NCI-H1092 (cell line): ENCODE data around the gene ZNF287.
"Not testable (repeated sequence)": the region's sequence is repeated elsewhere in the genome, so short reads cannot be mapped to it uniquely, and the experiment has no call there.

ENCODE experiments used
- DNase-seq: peaks from one replicate; lab custom pipeline; 2025; lab: John Stamatoyannopoulos, UW

ZNF287 gene

DNA sequence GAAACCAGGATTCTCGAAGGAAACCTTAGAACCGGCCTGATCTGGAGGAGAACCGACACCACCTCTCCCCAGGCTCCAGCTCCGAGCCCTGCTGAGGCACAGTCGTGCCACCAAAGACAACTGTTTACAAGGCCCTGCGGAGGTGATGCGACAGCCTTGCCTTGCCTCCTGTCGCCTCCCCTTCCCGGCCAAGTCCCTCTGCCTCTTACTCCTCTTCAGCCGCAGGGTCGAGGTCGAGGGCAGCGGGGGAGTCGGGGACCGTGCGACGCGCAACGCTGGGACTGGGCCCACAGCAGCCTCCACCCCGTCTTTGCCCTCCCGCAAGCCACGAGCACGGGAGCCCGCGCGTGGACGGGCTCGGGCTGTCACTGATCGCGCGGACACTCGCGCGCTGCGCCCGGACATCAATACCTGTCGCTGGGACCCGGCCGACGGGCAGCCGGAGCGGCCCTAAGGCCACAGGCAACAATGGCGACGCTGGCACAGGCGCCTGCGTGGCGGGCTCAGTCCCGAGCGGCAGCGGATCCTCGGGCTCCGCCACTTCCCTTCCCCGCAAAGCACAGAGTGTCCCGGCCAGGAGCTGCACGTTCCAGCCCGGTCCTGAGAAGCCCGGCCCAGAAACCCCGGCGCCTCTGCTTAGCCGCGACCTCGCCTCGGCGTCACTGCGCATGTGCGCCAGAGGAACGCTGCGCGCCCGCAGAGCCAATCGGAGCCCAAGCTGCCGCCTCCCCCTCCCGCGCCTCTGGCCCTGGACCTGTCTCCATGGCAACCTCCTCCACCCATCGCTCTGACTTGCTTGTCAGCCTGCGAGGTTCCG, at the start of gene ZNF287:
Gene ZNF287 (minus strand): TSS at position 664 of the 817 bp plus-strand sequence. CDS start 1,473 bp downstream, outside the sequence.
- DNase-seq, result peak; percentile 84

DNA sequence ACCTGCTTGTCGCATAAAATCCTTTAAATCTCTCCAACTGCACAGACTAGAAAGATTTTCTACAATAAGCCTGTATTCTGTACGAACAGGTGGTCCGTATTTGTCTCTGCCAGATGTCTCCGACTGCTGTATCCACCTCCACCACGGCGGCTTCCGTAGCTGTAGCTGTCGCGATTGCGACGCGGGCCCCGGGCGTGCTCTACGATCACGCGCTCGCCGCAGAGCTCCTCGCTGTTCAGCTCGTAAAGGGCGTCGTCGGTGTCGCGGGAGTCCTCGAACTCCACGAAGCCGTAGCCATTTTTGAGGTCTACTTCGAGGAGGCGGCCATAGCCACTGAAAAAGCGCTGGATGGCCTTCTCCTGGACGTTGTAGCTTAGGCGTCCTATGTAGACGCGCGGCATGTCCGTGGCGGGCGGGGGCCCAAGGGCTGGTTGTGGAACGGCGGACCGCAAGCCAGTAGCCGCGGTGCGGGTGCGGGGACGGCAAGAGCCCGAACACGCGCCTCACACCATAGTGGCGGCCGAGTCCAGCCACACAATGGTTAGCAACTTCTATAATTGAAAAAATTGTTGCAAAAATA, 48.6 kb upstream of the ZNF287 start:
- no peak for DNase-seq

DNA sequence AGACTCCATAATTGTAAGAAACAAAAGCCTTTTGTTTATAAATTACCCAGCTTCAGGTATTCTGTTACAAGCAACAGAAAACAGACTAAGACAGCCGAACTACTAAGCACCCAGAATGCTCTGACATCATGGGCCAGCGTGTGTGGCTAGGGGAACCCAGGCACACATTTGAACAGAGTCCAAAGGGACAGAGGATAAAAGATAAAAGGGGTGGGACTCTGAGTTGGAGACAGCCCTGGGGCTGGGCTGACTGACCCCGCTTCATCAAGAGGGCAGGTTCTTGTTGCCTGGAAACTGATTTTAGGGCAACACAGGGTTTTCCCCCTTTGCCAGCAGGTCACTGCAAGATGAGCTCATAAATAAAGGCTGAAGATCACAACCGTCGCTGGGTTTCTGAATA, 30.5 kb upstream of the ZNF287 start:
- DNase-seq, result no peak

DNA sequence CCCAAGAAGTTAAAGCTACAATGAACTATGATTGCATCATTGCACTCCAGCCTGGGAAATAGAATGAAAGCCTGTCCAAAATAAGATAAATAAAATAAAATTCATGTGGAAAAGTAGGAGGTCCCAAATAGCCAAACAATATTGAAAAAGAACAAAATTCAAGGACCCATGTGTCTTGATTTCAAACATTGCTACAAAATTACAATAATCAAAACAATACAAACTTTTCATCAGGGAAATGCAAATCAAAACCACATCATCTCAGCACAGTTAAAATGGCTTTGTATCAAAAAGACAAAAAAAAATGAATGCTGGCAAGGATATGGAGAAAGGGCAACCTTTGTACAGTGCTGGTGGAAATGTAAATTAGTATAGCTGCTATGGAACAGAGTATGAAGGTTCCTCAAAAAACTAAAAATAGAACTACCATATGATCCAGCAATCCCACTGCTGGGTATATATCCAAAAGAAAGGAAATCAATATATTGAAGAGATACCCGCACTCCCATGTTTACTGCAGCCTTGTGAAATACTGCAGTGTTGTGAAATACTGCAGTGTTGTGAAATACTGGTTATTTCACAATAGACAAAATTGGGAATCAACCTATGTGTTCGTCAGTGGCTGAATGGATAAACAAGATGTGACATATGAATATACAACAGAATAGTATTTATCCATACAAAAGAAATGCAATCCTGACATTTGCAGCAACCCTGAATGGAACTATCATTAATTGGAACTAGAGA, 24.5 kb upstream of the ZNF287 start:
- DNase-seq, result no peak

DNA sequence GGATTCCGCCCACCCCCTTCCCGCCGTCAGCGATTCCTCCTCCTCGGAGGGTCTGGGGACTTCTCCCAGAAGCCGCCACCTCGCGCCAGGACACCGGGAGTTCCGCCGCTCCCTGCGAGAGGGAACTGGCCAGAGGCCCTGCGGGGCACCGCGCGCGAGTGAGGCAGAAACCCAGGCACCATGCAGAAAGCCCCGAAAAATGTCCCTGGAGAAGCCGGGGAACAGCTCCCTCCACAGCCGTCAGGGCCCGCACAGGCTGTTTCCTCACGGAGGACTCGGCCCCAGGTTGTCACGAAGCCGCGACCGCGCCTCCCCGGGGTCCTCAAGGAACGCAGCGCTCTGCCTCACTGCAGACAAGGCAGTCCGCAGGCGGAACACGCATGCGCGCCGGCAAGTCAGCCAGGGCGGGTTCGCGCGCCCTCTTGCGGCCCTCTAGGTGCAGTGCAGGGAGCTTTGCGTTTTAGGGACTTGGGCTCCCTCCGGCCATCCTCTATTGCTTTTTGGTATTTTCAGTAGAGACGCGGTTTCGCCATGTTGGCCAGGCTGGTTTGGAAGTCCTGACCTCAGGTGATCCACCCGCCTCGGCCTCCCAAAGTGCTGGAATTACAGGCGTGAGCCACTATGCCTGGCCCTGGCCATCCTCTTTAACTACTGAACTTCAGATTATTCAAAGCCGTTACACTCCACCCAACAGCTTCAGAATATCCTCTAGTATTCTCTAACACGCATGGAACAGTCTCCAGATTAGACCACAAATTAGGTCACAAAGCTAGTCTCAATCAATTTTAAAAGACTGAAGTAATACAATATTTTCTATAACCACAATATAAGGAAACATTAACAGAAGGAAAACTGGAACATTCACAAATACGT, 20.3 kb upstream of the ZNF287 start:
- peak; percentile 79 for DNase-seq

DNA sequence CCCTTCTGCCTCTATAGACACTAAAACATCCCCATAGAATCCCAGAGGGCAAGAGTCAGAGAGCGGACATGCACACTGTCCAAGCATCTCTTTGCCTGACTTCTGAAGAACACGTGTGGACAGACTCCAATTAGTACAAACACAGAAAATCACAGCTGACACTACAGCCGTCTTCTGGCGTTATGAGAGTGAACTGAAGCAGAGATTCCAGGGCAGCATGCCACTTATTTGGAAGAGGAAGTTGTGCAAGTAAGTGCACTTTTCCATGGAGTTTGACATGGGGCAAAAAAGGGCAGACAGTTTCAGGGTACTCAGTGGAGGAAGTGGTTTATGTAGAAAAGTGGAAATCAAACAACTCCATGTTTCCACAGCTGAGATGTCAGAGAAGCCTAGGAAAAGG, 16.8 kb upstream of the ZNF287 start:
- DNase-seq, result no peak

DNA sequence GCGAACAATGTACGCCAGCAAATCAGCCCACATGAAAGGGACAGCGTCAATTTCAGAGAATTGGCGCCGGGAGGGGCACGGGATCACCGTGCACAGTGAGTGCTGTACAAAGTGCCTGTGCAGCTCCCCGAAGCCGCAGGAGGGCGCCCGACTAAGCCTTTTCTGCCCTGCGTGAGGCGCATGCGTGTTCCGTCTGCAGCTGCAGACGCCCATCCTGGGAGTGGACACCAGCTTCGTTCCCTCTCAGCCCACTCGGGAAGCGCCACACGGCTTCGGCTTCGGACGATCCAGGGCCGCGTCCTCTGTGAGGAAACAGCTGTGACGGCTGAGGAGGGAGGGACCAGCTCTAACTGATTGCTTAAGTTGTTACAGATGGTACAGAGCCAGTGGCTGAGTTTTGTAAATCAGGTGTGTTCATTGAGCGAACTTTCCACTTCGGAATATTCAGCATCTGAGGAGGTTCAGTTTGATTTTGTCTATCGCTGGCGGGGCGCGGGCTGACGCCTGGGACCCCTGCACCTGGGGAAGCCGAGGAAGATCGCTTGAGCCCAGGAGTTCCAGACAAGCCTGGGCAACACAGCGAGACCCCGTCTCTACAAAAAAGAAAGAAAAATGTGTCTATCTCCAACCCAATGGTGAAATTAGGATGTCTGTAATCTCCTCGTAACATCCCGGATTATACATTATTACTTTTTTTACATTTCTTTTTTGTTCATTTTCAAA, 15.4 kb upstream of the ZNF287 start:
- peak; percentile 81 for DNase-seq

DNA sequence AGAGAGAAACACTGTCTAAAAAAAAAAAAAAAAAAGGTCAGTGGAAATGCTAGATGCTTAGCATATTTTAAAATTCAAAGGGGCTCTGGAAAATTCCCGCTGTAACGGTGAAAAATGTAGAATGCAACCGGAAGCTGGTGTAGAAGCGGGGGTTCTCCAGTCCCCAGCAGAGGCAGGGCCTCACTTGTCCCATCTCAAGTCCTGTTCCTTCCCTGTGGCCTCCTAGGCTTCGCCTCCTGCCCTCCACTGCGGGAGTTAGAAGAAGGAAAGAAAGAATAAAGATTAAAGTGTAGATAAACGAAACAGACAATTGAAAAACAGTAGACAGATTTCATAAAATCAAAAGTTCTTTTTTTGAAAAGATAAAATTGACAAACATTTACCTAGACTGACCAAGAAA, 14.8 kb upstream of the ZNF287 start:
- no peak for DNase-seq

DNA sequence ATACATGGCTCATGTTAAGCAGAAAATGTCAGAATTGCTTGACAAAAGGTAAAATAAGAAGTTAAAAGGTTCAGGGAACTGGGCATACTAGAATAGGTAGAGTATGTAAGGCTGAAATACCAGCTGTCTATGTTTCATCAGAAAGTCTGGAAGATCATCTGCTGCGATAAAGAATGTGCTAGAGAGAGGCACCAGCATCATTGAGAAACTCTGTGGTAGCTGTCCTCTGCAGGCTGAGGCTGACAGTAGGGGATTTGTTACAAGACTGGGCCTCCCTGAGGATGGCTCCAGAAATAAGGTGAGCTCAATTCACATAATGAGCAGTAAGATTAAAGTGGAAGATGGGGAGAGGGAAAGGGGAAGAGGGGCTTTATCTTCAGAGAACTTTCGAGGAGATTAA, 4.5 kb upstream of the ZNF287 start:
- no peak for DNase-seq

DNA sequence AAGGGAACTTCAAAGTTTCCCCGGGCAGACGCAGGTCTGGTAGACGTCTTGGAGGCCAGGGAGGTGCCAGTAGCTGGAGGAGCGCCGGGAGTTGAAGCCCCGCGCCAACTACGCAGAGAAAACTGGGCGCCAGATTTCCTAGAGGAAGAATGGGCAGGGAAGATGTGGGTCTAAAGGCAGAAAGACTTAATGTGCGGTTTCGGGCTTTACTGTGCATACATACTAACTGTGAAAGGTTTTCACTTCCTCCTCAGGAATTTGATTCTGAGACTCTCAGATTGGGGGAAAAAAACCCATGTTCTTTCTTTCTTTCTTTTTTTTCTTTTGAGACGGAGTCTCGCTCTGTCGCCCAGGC, 331 bp upstream of the ZNF287 start:
- no peak for DNase-seq

DNA sequence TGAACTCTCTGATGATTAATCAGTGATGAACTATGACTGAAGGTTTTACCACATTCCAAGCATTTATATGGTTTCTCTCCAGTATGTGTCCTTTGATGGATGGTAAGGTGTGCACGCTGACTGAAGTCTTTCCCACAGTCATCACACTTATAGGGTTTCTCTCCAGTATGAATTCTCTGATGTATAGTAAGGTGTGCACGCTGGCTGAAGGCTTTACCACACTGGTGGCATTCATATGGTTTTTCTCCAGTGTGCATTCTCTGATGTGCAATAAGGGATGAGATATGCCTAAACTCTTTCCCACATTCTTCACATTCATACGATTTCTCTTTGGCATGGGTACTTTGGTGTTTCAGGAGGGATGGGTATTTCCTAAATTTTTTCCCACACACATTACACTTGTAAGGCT, 16.4 kb downstream of the ZNF287 start:
- no peak for DNase-seq

DNA sequence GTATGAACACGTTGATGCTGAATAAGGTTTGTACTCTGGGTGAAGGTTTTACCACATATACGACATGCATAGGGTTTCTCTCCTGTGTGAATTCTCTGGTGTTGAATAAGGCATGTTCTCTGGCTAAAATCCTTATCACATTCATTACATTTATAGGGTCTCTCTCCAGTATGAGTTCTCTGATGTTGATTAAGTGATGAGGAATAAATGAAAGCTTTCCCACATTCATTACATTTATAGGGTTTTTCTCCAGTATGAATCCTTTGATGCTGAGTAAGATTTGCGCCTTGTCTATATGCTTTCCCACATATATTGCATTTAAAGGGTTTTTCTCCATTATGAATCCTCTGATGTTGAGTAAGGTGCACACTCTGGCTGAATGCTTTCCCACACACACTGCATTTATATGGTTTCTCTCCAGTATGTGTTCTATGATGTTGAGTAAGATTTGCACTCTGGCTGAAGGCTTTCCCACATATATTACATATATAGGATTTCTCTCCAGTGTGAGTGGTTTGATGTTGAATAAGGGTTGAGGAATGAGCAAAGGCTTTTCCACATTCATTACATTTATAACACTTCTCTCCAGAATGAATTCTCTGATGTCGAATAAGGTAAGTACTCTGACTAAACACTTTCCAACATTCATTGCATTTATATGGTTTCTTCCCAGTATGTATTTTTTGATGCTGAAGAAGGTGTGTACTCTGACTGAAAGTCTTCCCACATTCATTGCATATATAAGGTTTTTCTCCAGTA, 16.9 kb downstream of the ZNF287 start:
- DNase-seq, result no peak

DNA sequence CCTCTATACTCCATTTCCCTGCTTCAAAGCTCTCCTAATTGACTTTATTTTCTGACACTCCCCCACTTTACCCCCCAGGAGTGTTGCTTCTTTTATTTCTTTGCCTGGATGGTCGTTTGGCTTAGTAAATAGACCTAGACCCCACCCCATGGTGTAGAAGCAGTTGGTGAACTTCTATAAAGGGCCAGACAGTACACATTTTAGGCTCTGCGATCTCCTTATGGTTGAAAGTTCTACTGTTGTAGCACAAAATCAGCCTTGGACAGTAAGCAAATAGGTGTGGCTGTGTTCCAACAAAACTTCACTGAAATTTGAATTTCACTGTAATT, 31.9 kb downstream of the ZNF287 start:
- DNase-seq, result no peak

DNA sequence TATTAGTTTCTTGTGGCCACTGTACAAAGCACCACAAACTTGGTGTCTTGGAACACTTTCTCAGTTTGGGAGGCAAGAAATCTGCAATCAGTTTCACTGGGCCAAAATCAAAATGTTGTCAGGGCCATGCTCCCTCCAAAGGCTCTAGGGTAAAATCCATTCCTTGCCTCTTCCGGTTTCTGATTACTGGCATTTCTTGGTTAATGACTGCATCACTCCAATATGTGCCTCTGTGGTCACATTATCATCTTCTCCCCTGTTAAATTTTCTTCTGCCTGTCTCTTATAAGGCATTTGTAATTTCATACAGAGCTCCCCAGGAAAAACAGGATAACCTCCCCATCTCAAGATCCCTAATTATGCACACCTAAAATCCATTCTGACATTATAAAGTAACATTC, 34.8 kb downstream of the ZNF287 start:
- no peak for DNase-seq

DNA sequence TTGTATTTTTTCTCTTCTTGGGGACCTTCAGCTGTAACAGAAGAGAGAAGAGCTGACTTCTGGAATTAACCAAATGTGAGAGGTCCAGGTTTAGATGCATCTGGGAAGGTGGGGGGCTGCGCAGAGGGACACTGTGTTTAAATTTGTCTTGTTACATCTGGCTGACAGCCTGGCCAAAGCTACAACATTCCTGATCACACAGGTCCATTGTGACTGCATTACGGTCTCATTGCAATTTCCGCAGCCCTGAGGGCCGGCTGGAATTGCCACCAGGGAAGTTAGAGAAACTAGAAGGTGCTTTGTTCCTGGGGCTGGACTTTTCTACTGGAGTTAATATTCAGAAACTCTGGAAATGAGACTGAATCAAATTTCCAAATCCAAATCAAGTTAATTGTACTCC, 39.1 kb downstream of the ZNF287 start:
- no peak for DNase-seq

DNA sequence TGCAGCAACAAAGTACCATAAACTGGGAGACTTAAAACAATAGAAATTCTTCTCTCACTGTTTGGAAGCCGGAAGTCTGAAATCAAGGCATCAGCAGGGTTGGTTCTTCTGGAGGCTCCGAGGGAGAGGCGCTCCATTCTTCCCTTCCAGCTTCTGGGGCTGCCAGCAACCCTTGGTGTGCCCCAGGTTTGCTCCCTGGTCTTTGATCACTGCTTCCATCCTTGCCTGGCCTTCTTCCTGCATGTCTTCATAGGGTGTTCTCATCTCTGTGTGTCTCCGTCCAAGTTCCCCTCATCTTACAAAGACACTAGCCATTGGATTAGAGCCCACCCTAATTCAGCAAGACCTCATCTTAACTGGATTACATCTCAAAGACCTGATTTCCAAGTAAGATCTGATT, 41.7 kb downstream of the ZNF287 start:
- no peak for DNase-seq

DNA sequence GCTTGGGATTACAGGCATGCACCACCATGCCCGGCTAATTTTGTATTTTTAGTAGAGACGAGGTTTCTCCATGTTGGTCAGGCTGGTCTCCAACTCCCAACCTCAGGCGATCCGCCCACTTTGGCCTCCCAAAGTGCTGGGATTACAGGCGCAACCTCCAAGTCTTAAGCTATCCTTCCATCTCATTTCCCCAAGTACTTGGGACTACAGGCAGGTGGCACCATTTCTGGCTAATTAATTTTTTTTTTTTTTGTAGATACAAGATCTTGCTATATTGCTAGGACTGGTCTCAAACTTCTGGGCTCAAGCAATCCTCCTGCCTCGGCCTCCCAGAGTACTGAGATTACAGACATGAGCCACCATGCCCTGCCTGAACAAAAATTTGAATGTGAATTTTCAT, 43.4 kb downstream of the ZNF287 start:
- not testable (repeated sequence) for DNase-seq

DNA sequence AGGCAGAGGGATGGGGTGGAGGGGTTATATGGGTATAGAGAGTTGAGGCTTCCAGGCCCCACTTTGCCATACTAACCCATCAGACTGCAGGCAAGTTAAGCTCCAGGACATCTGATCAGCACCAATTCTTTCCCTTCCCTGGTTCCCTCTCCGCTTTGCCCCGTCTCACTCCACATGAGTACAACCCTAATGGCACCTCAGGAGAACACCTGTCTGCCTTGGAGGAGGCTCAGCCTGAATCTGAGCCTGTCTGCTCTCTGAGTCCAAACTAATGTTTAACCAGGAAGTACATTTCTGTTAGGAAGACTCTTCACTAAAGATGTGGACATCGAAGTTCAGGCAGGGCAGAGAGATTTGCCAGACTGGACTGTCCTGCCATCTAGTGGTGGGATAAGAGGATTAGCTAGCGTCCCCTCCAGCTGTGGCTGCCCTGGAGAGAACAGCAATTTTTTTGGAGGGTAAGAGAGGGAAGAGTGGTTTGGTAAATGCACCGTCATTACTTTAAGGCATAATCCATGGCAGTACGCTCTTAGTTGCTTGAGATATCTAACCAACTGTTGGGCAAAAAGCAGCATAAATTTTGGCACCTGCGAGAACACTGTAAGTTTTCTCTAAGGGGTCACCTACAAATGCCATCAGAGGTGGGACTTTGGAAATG, 47.8 kb downstream of the ZNF287 start:
- peak; percentile 68 for DNase-seq

DNA sequence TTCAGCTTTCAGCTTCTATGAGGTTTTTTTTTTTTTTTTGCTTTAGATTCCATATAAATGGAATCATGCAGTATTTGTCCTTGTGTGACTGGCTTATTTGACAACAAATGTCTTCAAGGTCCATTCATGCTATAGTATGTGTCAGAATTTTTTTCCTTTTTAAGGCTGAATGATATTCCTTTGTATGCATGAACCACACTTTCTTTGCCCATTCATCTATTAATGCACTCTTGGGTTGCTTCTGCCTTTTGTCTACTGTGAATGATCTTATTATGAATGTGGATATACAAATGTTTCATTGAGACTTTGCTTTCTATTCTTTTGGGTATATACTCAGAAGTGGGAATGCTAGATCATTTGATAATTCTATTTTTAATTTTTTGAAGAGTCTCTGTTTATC, 50.0 kb downstream of the ZNF287 start:
- DNase-seq, result no peak

DNA sequence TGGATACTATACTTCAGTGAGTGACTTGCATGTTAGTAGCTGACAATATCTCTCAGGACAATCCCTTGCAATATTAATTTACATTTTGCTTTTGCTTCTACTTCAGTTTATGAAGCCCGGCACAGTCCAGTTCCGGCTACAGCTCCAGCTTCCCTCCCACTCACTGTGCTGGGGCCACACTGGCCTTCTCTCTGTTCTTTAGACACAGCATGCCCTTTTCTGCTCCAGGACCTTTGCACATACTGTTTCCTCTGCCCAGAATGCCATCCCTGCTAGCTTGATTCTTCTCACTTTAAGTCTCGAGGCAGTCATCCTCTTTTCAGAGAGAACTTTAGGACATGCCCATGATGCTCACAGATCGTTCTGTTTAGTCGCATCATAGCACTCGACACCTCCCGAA, 51.5 kb downstream of the ZNF287 start:
- no peak for DNase-seq
